Endothelial cell (in vitro differentiated cells): ENCODE results near the gene CD47. TPM values are rescaled to one million over a fixed set of nuclear protein-coding genes. Genes with fewer than 3 reads are reported as not detected.

Experiments
- DNase-seq: peaks from one replicate; pipeline ENCODE4 v3.0.0; 2021; ENCODE audit warnings: low spot score
- H3K27ac Mint-ChIP-seq: one replicate; pipeline ENCODE4 v1.8.0; 2021; ENCODE audit warnings: mixed read lengths, inconsistent platforms; ENCODE audit not compliant: unreplicated experiment
- H3K27me3 Mint-ChIP-seq: one replicate; pipeline ENCODE4 v1.8.0; 2021; ENCODE audit warnings: mild to moderate bottlenecking, moderate library complexity, mixed read lengths, inconsistent platforms; ENCODE audit not compliant: unreplicated experiment
- H3K36me3 Mint-ChIP-seq: one replicate; pipeline ENCODE4 v1.8.0; 2021; ENCODE audit warnings: mild to moderate bottlenecking, low read depth, mixed read lengths, inconsistent platforms; ENCODE audit not compliant: unreplicated experiment
- H3K4me1 Mint-ChIP-seq: one replicate; pipeline ENCODE4 v1.8.0; 2021; ENCODE audit warnings: mild to moderate bottlenecking, mixed read lengths, inconsistent platforms; ENCODE audit not compliant: unreplicated experiment
- H3K4me3 Mint-ChIP-seq: one replicate; pipeline ENCODE4 v1.8.0; 2021; ENCODE audit warnings: mild to moderate bottlenecking, mixed read lengths, inconsistent platforms; ENCODE audit not compliant: unreplicated experiment
- H3K9me3 Mint-ChIP-seq: one replicate; pipeline ENCODE4 v1.8.0; 2021; ENCODE audit warnings: mixed read lengths, inconsistent platforms; ENCODE audit not compliant: unreplicated experiment
- CTCF ChIP-seq: fragments of 200-600 bp; sonication (generic); IDR thresholded peaks from one replicate; pipeline ENCODE4 v1.5.0; 2021; ENCODE audit warnings: antibody characterized with exemption; ENCODE audit not compliant: unreplicated experiment
- total RNA-seq: library from RNA; stranded (reverse); fragmentation: NEBNext Ultra II Directional; extraction: Animal tissue kit (Norgen Biotek cat#: 25700); gene quantifications from one replicate; pipeline ENCODE4 v1.2.1, GENCODE V29; 2021; ENCODE audit not compliant: unreplicated experiment

CD47 gene
- total RNA-seq, 1 donor from 2014 or later: 89.6 TPM

GRCh38 chr3:108124337-108125152 lies 33.7 kb upstream of the CD47 start:
- Mint-ChIP-seq H3K27ac (peak overlapping the region; percentile 90), H3K36me3 (peaks cover 2% of the 10 kb centered on the region), H3K4me1 (peaks cover 54% of the 10 kb centered on the region), H3K9me3 (no peaks in the 10 kb centered on the region), H3K27me3 (peaks cover 3% of the 10 kb centered on the region), H3K4me3 (peak overlapping the region; percentile 76)
- DNase-seq: no peak
- TF ChIP-seq CTCF: no peak

- Mint-ChIP-seq H3K36me3 (peaks cover 2% of the 10 kb centered on the region), H3K4me3 (peak overlapping the region; percentile 62), H3K9me3 (no peaks in the 10 kb centered on the region), H3K27ac (peak overlapping the region; percentile 90), H3K27me3 (peaks cover 6% of the 10 kb centered on the region), H3K4me1 (peaks cover 49% of the 10 kb centered on the region)
- no peak for DNase-seq
- TF ChIP-seq CTCF: no peak
Observed at GRCh38 chr3:108123326-108123725, 32.5 kb upstream of the CD47 start.

GRCh38 chr3:108122276-108122675 lies 31.4 kb upstream of the CD47 start:
- Mint-ChIP-seq H3K4me1 (peaks cover 40% of the 10 kb centered on the region), H3K27me3 (peaks cover 6% of the 10 kb centered on the region), H3K4me3 (no peak overlapping the region), H3K9me3 (no peaks in the 10 kb centered on the region), H3K27ac (no peak overlapping the region), H3K36me3 (peaks cover 2% of the 10 kb centered on the region)
- no peak for DNase-seq
- TF ChIP-seq CTCF: no peak

GRCh38 chr3:108119398-108120104 lies 28.7 kb upstream of the CD47 start:
- Mint-ChIP-seq H3K27me3 (peaks cover 3% of the 10 kb centered on the region), H3K4me1 (peaks cover 24% of the 10 kb centered on the region), H3K36me3 (peaks cover 2% of the 10 kb centered on the region), H3K27ac (no peak overlapping the region), H3K4me3 (peak overlapping the region; percentile 67), H3K9me3 (no peaks in the 10 kb centered on the region)
- no peak for DNase-seq
- no peak for TF ChIP-seq CTCF
